ENCODE results near the gene NF1. TPM values are rescaled to one million over a fixed set of nuclear protein-coding genes. Genes with fewer than 3 reads are reported as not detected.
"Not testable (repeated sequence)": the region's sequence is repeated elsewhere in the genome, so short reads cannot be mapped to it uniquely, and the experiment has no call there.

The NF1 gene
- total RNA-seq, 1 donor from 2014 or later, result 28.5 TPM

- Mint-ChIP-seq H3K27me3 (peaks cover 8% of the 10 kb centered on the region), H3K27ac (no peak overlapping the region), H3K9me3 (no peaks in the 10 kb centered on the region), H3K4me3 (no peak overlapping the region), H3K36me3 (ENCODE audit: low read depth) (no peaks in the 10 kb centered on the region), H3K4me1 (no peaks in the 10 kb centered on the region)
- intact Hi-C loops (cut with micrococcal nuclease), result no loop called here
- no peak for DNase-seq
These were observed 32.4 kb upstream of the NF1 start for GRCh38 chr17:31062346-31062745.

GRCh38 chr17:31064707-31065106 is 30.1 kb upstream of the NF1 start:
- no peak for DNase-seq
- Mint-ChIP-seq H3K36me3 (ENCODE audit: low read depth) (no peaks in the 10 kb centered on the region), H3K27me3 (peaks cover 8% of the 10 kb centered on the region)

GRCh38 chr17:31067691-31068184 is 27.0 kb upstream of the NF1 start:
- no peak for DNase-seq
- Mint-ChIP-seq H3K4me3 (no peak overlapping the region), H3K36me3 (ENCODE audit: low read depth) (no peaks in the 10 kb centered on the region), H3K27me3 (peaks cover 10% of the 10 kb centered on the region), H3K27ac (no peak overlapping the region), H3K9me3 (no peaks in the 10 kb centered on the region), H3K4me1 (no peaks in the 10 kb centered on the region)
- intact Hi-C loops (cut with micrococcal nuclease), result no loop called here

More at GRCh38 chr17:31064707-31065106, 30.1 kb upstream of the NF1 start:
- H3K4me1 Mint-ChIP-seq, result no peaks in the 10 kb centered on the region
- no peaks in the 10 kb centered on the region for H3K9me3 Mint-ChIP-seq
- intact Hi-C loops (cut with micrococcal nuclease), result no loop called here
- no peak overlapping the region for H3K27ac Mint-ChIP-seq
- no peak overlapping the region for H3K4me3 Mint-ChIP-seq

- peaks cover 10% of the 10 kb centered on the region for H3K27me3 Mint-ChIP-seq
- H3K27ac Mint-ChIP-seq, result no peak overlapping the region
- no peaks in the 10 kb centered on the region for H3K9me3 Mint-ChIP-seq
- peak; percentile 86 for DNase-seq
- H3K4me3 Mint-ChIP-seq, result no peak overlapping the region
- no peaks in the 10 kb centered on the region for H3K36me3 Mint-ChIP-seq (ENCODE audit: low read depth)
- intact Hi-C loops (cut with micrococcal nuclease), result no loop called here
- H3K4me1 Mint-ChIP-seq, result no peaks in the 10 kb centered on the region
These were observed 26.5 kb upstream of the NF1 start for GRCh38 chr17:31068291-31068690.

- Mint-ChIP-seq H3K4me1 (no peaks in the 10 kb centered on the region), H3K4me3 (no peak overlapping the region), H3K9me3 (no peaks in the 10 kb centered on the region), H3K27ac (no peak overlapping the region), H3K27me3 (peaks cover 2% of the 10 kb centered on the region), H3K36me3 (ENCODE audit: low read depth) (no peaks in the 10 kb centered on the region)
- DNase-seq, result no peak
- intact Hi-C loops (cut with micrococcal nuclease), result no loop called here
These were observed 22.6 kb upstream of the NF1 start for GRCh38 chr17:31072186-31072585.

- no peak for DNase-seq
- no peaks in the 10 kb centered on the region for H3K9me3 Mint-ChIP-seq
- no peaks in the 10 kb centered on the region for H3K4me1 Mint-ChIP-seq
- no peak overlapping the region for H3K4me3 Mint-ChIP-seq
- H3K27me3 Mint-ChIP-seq, result peaks cover 2% of the 10 kb centered on the region
- intact Hi-C loops (cut with micrococcal nuclease), result no loop called here
- no peaks in the 10 kb centered on the region for H3K36me3 Mint-ChIP-seq (ENCODE audit: low read depth)
- no peak overlapping the region for H3K27ac Mint-ChIP-seq
These were observed 21.4 kb upstream of the NF1 start for GRCh38 chr17:31073411-31073810.

GRCh38 chr17:31074772-31075555 is 19.8 kb upstream of the NF1 start:
- H3K9me3 Mint-ChIP-seq, result no peaks in the 10 kb centered on the region
- intact Hi-C loops (cut with micrococcal nuclease), result no loop called here
- H3K36me3 Mint-ChIP-seq (ENCODE audit: low read depth), result no peaks in the 10 kb centered on the region
- H3K4me1 Mint-ChIP-seq, result no peaks in the 10 kb centered on the region
- no peak overlapping the region for H3K27ac Mint-ChIP-seq
- peaks cover 2% of the 10 kb centered on the region for H3K27me3 Mint-ChIP-seq
- no peak for DNase-seq
- no peak overlapping the region for H3K4me3 Mint-ChIP-seq

GRCh38 chr17:31078290-31078689 is 16.5 kb upstream of the NF1 start:
- Mint-ChIP-seq H3K27ac (no peak overlapping the region), H3K4me1 (no peaks in the 10 kb centered on the region), H3K4me3 (no peak overlapping the region), H3K9me3 (no peaks in the 10 kb centered on the region), H3K27me3 (no peaks in the 10 kb centered on the region), H3K36me3 (ENCODE audit: low read depth) (no peaks in the 10 kb centered on the region)
- DNase-seq, result no peak
- intact Hi-C loops (cut with micrococcal nuclease), result no loop called here

- intact Hi-C loops (cut with micrococcal nuclease), result no loop called here
- Mint-ChIP-seq H3K27me3 (no peaks in the 10 kb centered on the region), H3K9me3 (no peaks in the 10 kb centered on the region)
These were observed 15.0 kb upstream of the NF1 start for GRCh38 chr17:31079731-31080130.

GRCh38 chr17:31085563-31085962 is 9.2 kb upstream of the NF1 start:
- intact Hi-C loops (cut with micrococcal nuclease), result no loop called here
- H3K4me1 Mint-ChIP-seq, result no peaks in the 10 kb centered on the region
- no peak overlapping the region for H3K27ac Mint-ChIP-seq
- no peaks in the 10 kb centered on the region for H3K9me3 Mint-ChIP-seq
- no peaks in the 10 kb centered on the region for H3K27me3 Mint-ChIP-seq
- DNase-seq, result no peak
- H3K4me3 Mint-ChIP-seq, result no peak overlapping the region
- no peaks in the 10 kb centered on the region for H3K36me3 Mint-ChIP-seq (ENCODE audit: low read depth)

More at GRCh38 chr17:31079731-31080130, 15.0 kb upstream of the NF1 start:
- Mint-ChIP-seq H3K4me3 (no peak overlapping the region), H3K36me3 (ENCODE audit: low read depth) (no peaks in the 10 kb centered on the region), H3K27ac (no peak overlapping the region), H3K4me1 (no peaks in the 10 kb centered on the region)
- DNase-seq, result no peak

- Mint-ChIP-seq H3K4me3 (no peak overlapping the region), H3K27me3 (no peaks in the 10 kb centered on the region), H3K4me1 (peaks cover 5% of the 10 kb centered on the region), H3K9me3 (no peaks in the 10 kb centered on the region), H3K27ac (no peak overlapping the region), H3K36me3 (ENCODE audit: low read depth) (no peaks in the 10 kb centered on the region)
- DNase-seq, result no peak
- intact Hi-C loops (cut with micrococcal nuclease), result no loop called here
These were observed 5.3 kb upstream of the NF1 start for GRCh38 chr17:31089471-31089870.

- H3K4me1 Mint-ChIP-seq; H3K4me3 Mint-ChIP-seq; H3K27me3 Mint-ChIP-seq; H3K27ac Mint-ChIP-seq; H3K36me3 Mint-ChIP-seq (ENCODE audit: low read depth); DNase-seq; H3K9me3 Mint-ChIP-seq; intact Hi-C loops (cut with micrococcal nuclease): not testable (repeated sequence)
These were observed 4.1 kb upstream of the NF1 start for GRCh38 chr17:31090650-31091049.

GRCh38 chr17:31092475-31093064 is 2.2 kb upstream of the NF1 start:
- no peaks in the 10 kb centered on the region for H3K9me3 Mint-ChIP-seq
- intact Hi-C loops (cut with micrococcal nuclease), result no loop called here
- peaks cover 16% of the 10 kb centered on the region for H3K4me1 Mint-ChIP-seq
- DNase-seq, result no peak
- no peak overlapping the region for H3K27ac Mint-ChIP-seq
- no peaks in the 10 kb centered on the region for H3K27me3 Mint-ChIP-seq
- no peaks in the 10 kb centered on the region for H3K36me3 Mint-ChIP-seq (ENCODE audit: low read depth)
- H3K4me3 Mint-ChIP-seq, result peak overlapping the region; percentile 25

GRCh38 chr17:31093866-31094599 is 744 bp upstream of the NF1 start:
- H3K4me3 Mint-ChIP-seq, result peak overlapping the region; percentile 94

More at GRCh38 chr17:31093866-31094599, 744 bp upstream of the NF1 start:
- Mint-ChIP-seq H3K27ac (peak overlapping the region; percentile 70), H3K9me3 (no peaks in the 10 kb centered on the region), H3K27me3 (no peaks in the 10 kb centered on the region), H3K4me1 (peaks cover 16% of the 10 kb centered on the region), H3K36me3 (ENCODE audit: low read depth) (no peaks in the 10 kb centered on the region)
- intact Hi-C loops (cut with micrococcal nuclease), result no loop called here
- DNase-seq, result no peak
